Raji (cell line): ENCODE results near the gene CCDC85C.

Experiments
- POLR2A ChIP-seq: IDR thresholded peaks from 2 replicates; pipeline ENCODE4 v1.6.1; 2011; ENCODE audit warnings: low read depth, low read length, control low read depth; ENCODE audit not compliant: insufficient read depth

The CCDC85C gene

DNA sequence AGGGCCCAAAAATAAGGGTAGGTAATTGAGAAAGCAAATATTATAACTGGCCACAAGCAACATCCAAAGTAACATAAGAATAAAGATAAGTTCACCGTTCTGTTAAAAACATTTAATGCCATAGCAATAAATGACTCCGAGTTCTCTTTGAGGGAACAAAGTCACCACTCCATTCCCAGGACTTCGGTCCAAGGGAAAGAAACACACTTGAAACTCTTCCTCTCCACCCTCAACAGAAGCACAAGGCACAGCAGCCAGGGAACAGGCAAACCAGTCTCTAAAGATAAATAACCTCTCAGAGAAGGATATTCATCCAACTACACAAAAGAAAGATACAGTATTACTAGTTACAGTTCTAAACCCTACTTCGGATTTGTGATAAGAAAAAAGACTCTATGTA lies 125.9 kb downstream of the CCDC85C start:
- no peak for TF ChIP-seq POLR2A

DNA sequence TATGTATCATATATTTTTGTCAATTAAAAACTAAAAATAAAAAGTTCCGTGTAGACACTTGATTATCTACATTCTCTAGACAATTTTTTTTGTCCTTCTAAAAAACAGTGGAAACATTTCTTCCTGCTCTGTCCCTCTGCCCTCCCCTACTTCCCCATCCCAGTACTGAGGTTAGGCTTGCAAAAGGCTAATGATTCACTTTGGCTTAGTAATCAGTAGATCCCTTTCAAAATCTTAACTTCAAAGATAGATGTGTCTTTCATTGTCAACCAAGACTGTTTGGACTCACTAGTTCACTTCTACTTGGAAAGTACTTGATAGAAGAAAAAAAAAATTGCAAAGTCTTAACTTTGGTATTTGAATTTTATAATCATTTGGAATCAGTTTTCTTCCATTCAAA lies 127.1 kb downstream of the CCDC85C start:
- TF ChIP-seq POLR2A, result no peak

DNA sequence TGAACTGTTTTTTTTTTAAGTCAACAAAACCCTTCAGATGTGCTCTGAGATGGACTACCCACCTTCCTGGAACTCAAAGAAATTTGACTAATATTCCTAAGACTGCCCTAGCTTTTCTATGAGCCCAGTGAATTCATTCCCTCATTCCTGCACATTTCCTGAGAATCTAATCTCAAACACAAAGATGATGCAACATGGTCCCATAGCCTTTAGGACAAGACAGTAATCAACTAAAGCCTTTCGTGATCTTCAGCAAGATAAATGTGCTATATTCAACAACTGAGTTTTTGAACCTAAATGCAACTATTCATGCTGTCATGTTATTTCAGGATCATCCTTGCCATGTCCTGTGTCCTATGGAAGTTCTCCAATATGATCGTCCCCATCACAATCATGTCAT lies 128.3 kb downstream of the CCDC85C start:
- TF ChIP-seq POLR2A, result no peak

DNA sequence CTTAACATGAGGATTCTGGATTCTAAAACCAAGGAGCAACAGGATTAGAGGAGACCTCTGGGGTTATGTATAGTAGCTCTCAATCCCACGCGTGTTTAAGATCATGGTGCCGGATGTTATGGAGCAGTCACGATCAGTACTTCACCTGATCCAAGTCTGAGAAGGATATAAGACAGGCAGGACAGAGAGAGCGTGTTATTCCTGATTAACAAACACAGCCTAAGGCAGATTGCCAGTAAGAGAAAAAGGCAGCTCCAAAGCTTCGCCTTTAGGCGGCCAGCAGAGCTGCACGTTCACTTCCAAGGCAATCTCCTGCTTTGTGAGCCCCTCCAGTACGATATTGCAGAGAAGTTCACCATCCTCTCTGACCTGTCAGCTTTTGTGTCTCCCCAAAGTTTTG lies 128.8 kb downstream of the CCDC85C start:
- no peak for TF ChIP-seq POLR2A

DNA sequence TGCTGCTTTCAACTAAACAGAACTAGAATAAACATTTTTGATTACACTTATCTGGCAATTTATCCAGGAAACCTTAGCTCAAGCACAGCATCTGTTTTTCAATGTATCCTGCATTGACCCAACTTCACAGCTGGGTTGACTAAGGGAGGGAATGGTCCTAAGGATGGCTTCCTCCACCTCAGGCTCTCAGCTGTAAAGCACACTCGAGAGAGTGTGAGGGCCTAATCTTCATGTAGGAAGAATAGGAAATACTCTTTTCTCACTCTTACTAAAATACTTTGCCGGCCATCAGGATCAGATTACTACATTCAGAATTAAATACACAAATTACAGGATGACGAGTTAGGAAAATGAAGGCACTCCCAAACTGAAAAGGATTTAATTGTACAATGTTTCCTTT lies 130.5 kb downstream of the CCDC85C start:
- TF ChIP-seq POLR2A, result no peak

DNA sequence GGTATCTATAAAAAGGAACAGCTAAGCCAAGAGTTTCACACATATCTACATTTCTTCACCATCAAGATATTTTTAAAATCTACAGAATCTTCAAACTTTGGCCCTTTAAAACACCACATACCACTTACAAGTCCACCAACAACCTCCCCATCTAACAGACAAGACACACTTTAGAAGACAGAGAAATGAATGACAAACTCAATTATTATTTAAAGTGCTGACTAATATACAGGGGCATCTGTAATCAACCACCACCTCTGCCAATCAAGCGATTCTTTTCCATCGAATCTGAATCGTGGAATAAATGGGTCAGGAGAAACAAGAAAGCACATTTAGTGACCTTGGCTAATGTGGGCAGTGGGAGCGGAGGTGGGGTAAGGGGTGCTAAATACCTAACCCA lies 131.1 kb downstream of the CCDC85C start:
- TF ChIP-seq POLR2A, result no peak

DNA sequence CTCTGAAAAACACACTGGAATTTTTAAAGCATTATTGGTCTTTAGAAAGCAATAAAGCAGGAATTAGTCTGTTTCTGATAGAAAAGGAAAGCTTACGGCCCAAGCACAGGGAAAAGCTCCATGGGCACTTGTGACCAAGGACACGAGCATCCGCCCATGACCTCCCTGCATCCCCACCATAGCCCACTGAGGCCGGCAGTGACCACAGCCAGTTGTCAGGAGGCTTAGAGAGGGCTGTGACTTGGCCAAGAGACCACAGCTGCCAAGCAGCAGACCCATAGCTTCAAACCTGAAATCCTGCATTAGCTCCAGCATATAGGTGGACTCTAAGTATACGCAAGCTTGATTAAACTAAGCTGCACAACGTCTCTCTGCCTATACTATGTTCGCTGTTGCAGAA lies 132.3 kb downstream of the CCDC85C start:
- TF ChIP-seq POLR2A, result no peak

DNA sequence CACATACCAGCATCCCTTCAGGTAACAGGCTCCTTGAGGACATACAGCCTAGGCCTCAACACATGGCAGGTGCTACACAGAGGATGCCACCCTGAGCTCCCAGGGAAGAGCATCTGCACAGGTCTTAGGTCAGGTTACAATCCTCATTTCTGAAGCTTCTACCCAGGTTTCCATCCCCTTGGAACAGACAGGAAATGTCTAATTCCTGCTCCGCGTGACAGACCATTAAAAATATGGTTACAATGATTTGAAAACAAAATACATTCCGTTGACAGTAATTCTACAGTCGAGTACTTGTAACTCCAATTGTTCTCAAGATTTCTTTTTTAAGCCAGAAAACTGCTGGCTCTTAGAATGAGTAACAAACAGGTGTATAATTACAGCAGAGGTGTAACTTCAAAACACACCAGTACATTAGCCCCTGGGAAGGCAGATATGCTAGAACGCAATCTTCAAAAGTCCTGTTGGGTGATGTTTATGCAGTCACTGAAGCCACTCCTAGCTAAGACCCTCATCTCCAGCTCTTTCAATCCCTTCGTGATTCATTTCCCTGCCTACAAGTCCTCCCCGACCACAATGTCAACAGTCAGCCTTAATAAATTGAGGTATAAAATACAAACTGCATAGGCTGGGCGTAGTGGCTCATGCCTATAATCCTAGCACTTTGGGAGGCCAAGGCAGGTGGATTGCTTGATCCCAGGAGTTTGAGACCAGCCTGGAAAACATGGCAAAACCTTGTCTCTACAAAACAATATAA lies 135.0 kb downstream of the CCDC85C start:
- TF ChIP-seq POLR2A, result no peak

DNA sequence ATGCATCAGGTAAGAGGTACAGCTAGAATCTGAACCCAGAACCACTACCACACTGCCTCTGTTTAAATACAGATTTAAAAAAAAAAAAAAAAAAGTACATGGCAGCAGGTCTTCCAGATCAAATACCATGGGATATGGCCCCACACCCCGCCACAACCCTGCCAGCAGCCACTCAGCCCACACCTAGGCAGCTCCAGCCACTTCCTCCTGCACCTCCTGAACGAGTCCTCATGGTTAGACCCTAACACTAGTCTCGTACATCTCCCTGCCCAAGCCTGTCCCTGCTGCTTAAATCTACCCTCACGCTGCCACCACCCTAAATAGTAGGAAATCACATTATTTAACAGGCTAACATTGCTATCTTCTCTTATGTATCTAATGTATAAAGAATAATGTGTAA lies 135.9 kb downstream of the CCDC85C start:
- no peak for TF ChIP-seq POLR2A

DNA sequence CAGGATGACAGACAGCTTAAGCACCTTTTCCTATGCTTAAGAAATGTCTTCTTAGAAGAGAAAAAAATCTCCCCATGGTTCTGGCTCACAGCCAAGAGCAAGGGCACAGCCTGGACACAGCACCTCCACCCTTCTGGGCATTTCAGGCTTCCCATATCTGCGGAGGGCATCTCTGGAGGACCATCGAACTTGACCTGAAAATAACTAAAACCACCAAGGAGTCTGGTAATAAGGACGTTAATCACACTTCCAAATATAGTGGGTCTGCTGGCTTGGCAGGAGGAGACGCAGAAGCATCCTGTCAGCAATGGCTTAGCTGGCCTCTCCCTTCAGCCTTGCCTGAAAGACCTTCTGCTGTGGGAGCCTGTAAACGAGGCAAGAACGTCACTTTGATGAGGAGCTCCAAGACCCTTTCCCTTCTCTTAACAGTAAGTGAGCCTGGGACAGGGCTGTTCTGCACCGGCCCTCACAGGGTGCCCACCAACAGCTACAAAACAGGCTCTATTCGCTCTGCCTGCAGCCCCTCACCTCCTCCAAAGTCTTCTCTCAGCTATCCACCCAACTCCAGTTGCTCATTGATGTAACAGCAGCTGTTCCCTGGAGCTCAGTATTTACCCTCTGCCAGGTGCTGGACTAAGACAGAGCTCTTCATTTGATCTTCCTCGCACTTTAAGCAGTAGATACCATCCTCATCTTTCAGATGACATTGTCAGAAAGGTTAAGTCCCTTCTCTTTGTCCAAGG lies 136.5 kb downstream of the CCDC85C start:
- TF ChIP-seq POLR2A, result no peak

DNA sequence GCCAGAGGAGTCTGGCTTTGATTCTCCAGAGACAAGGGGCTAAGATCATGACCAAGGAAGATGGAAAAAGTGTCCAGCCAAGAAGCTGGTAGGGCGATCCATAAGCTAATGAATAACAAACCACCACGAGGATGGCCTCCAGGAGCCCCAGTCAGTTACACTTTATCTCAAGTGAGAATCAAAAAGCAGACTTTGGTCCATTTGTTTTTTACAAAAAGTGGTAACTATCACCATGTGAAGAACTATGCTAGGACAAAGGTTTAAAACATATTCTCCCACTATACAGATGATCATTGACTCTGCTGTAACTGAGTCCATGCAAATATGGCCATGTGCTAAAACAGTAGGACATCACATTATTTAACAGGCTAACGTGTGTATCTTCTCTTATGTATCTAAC lies 137.2 kb downstream of the CCDC85C start:
- TF ChIP-seq POLR2A, result no peak

DNA sequence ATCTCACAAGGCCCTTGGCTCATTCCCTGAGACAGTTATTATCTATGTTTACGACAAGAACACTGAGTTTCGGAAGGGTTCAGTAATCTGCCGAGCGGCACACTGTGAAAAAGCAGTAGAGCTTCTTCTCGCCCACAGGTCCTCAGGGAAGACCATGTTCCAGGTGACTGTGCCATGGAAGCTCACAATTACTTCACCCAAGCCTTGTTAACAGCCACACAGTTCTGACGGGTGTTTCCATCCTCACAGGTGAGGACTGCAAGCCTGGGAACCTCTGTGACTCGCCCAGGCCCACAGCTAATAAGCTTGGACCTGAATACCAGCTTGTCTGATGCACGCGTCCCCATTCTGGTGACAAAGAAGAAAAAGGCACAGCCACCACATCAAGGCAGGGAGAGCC lies 138.7 kb downstream of the CCDC85C start:
- no peak for TF ChIP-seq POLR2A

DNA sequence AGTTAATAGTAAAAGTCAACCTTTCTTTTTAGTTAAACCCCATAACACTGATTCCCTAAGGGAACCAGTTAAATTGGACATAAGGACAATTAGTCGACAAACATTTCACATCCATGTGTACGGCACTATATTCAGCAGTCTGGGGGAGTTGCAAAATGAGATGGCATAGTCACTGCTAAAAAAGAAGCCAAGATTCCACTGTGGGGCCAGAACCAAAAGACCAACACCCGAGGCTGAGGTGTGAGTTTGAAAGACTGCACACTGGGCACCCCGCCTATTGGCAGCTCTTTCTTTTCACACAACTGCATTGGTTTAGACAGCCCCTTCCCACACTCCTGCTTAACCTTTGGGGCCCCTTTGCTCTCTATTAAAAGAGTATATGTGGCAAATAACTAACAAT lies 140.0 kb downstream of the CCDC85C start:
- no peak for TF ChIP-seq POLR2A

DNA sequence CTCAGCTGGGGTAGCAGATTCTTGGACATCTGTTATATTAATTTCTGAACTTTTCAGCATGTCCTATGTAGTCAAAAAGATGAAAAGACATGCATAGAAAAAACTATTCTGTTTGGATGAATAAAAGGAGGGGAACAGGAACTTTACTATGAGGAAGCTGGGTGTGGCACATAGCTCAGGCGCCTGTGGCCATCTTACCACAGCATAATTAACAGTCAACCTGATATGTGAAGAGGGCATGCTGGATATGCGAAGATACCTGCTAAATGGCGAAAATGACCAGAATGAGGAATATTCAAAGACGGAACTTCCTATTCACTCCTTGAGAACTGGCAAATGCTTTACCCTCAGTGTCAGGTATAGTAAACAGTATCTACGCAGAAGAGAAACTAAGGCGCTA lies 141.8 kb downstream of the CCDC85C start:
- TF ChIP-seq POLR2A, result no peak

DNA sequence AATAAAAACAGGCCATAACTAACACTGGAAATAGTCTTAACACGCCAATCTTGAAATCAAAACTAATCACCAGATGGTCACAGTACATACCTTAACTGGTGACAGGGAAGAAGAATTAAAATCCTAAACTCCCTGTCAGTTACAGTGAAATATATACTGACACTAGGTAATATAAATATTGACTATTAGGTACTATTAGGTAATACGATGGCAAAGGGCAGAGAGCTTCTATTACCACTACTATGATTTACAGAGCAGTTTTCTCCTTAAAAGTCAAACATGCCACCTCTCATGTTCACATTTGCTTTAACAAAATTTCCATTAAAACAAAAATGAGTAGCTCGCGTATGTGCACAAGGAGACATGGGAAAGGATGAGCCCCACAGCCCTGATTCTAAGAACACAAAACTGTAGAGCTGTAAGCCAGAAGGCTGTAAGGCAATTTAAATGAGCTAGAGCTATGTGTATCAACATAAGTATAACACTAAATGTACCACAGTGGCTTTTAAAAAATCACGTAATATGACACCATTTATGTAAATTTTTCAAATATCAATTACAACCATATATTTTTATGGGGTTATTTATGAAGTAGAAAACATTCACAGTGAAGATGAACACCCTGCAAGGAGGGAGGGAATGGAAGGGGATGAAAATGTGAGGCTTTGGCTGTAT lies 142.5 kb downstream of the CCDC85C start:
- TF ChIP-seq POLR2A, result no peak

DNA sequence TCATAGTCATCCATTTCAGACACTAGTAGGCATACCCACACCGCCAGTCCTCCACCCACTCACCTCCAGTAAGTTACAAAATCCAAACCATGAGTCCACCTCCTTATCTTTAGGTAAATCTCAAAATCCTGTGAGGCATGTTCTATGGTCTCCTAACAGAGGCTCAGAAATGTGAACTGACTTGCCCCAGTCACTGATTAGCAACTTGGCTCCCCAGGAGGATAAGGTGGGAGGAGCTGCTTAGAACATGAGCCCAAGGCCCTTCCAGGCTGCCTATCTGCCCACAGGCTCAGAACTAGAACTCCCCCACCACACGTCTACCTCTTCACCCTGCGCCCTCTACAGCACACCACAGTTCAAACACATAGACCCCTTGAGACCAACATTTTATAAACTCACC lies 143.2 kb downstream of the CCDC85C start:
- TF ChIP-seq POLR2A, result no peak
